CD4-positive, alpha-beta T cell (primary cell): Measurements from ENCODE around the gene MBNL2. TPM values are rescaled to one million over a fixed set of nuclear protein-coding genes. Genes with fewer than 3 reads are reported as not detected.
A peak's percentile ranks its signal among the peaks of the same experiment; 100 is the strongest.

Experiments
- ATAC-seq: fragments of 200-7000 bp; cut with Tn5 transposase; one replicate; pipeline ENCODE4 v1.10.0; 2022; ENCODE audit warnings: mild to moderate bottlenecking; ENCODE audit not compliant: poor library complexity
- CTCF ChIA-PET: fragments of 350-600 bp; sonication (Branson Sonifier 250); formaldehyde crosslinking; loops from one replicate; lab custom pipeline; 2021; ENCODE audit warnings: antibody characterized with exemption, inconsistent platforms; lab: Charles Lee
- POLR2A ChIA-PET: fragments of 350-600 bp; sonication (Branson Sonifier 250); formaldehyde crosslinking; loops from one replicate; lab custom pipeline; 2021; ENCODE audit warnings: antibody characterized with exemption, inconsistent platforms; lab: Charles Lee
- DNase-seq, 14 experiments: peaks; one replicate each; pipeline ENCODE4 v3.0.0-alpha.2; 2013 to 2020; ENCODE audit warnings: mixed read lengths in 2 of 14
- H3K27ac ChIP-seq, 2 donors: one replicate each; pipeline versions ENCODE4 v1.5.1 to v1.7.0; 2013; ENCODE audit warnings: low read length in 2 of 2, low read depth in 1 of 2, mild to moderate bottlenecking in 1 of 2
- H3K27me3 ChIP-seq, 2 experiments: 1 replicate in 1 of 2; 2 replicates in 1 of 2; pipeline versions ENCODE4 v1.6.1 to v1.7.0; 2013; ENCODE audit warnings: low read length in 2 of 2, control low read depth in 1 of 2, mild to moderate bottlenecking in 1 of 2, moderate library complexity in 1 of 2; ENCODE audit not compliant: insufficient read depth in 2 of 2, control insufficient read depth in 1 of 2
- H3K36me3 ChIP-seq: one replicate; pipeline ENCODE4 v1.6.1; 2013; ENCODE audit warnings: low read length, control low read depth; ENCODE audit not compliant: insufficient read depth
- H3K4me1 ChIP-seq: one replicate; pipeline ENCODE4 v1.6.1; 2013; ENCODE audit warnings: low read length, control low read depth; ENCODE audit not compliant: insufficient read depth
- H3K4me3 ChIP-seq: one replicate; pipeline ENCODE4 v1.5.1; 2013; ENCODE audit warnings: mild to moderate bottlenecking, low read length, moderate library complexity
- H3K9me3 ChIP-seq, 2 experiments: 1 replicate in 1 of 2; 2 replicates in 1 of 2; pipeline versions ENCODE4 v1.6.1 to v1.7.0; 2013; ENCODE audit warnings: low read length in 2 of 2, mild to moderate bottlenecking in 2 of 2, control low read depth in 1 of 2, moderate library complexity in 1 of 2; ENCODE audit not compliant: control insufficient read depth in 1 of 2, insufficient read depth in 1 of 2
- H3K27ac Mint-ChIP-seq: one replicate; pipeline ENCODE4 v1.8.0; 2020; ENCODE audit warnings: mixed read lengths
- H3K27me3 Mint-ChIP-seq: one replicate; pipeline ENCODE4 v1.8.0; 2021; ENCODE audit warnings: mixed read lengths
- H3K36me3 Mint-ChIP-seq: one replicate; pipeline ENCODE4 v1.8.0; 2021; ENCODE audit warnings: low read depth, mixed read lengths
- H3K4me1 Mint-ChIP-seq: one replicate; pipeline ENCODE4 v1.8.0; 2021; ENCODE audit warnings: low read depth, mixed read lengths
- H3K4me3 Mint-ChIP-seq: one replicate; pipeline ENCODE4 v1.8.0; 2020; ENCODE audit warnings: mild to moderate bottlenecking, mixed read lengths
- H3K9me3 Mint-ChIP-seq: one replicate; pipeline ENCODE4 v1.8.0; 2020; ENCODE audit warnings: mixed read lengths
- intact Hi-C, 2 experiments: fragments of 100-400 bp; cut with DNase I in 1 of 2; cut with micrococcal nuclease in 1 of 2; formaldehyde crosslinking; loops; one replicate each; pipeline versions ENCODE4 v1.15.1 to v1.9.0; 2023 to 2025; cut with DNase I, micrococcal nuclease
- total RNA-seq, 174 experiments: library from RNA in 2 of 174; stranded (reverse) in 2 of 174; gene quantifications; one replicate each; pipeline ENCODE4 v1.2.3 and lab custom pipeline; 2021 to 2026
- TF ChIP-seq, protein P1 (sequence below): fragments of 200-600 bp; IDR thresholded peaks from one replicate; pipeline ENCODE4 v1.8.0; 2022; ENCODE audit warnings: antibody characterized with exemption, mild to moderate bottlenecking

MBNL2 gene
- total RNA-seq, 2 experiments from 2014 or later, result 35.9 to 36.0 TPM

DNA sequence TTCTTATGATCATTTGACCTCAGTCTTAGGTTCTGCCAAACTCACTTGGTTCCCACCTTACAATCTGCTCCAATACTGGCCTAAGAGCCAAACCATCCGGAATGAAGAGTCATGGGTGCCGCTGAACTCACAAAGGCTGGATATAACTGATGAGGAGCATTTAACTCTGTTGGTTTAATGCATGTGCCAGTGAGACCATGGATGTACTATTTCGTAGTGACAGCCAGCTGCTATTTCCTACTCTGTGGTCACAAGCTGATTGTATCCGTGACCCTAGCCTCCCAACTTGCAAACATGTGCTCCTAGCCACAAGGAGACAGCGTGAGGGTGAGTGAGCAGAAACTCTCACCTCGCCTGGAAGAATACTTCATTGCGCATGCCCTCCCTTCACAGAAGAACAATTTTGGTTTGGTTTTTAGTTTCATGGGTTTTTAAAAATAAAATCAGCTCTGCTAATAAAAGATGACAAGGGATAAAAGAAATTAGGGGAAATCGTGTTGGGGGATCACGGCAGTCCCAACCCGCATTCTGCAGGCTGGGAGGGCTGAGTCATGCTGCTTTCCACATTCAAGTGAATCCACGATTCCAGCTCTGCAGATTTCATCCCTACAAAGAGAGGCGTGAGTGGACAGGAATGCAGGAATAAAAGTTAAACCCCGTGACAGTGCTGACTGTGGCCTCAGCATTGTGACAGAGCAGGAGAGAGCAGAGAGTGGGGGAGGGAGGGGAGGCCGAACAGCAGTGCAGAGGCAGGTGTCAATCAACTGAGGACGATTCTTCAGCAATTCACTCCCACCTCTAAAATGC lies 145.1 kb downstream of the MBNL2 start:
- no peaks in the 10 kb centered on the region for H3K9me3 ChIP-seq
- H3K4me1 ChIP-seq, result no peaks in the 10 kb centered on the region
- no peaks in the 10 kb centered on the region for H3K27me3 ChIP-seq
- Mint-ChIP-seq H3K27me3 (no peaks in the 10 kb centered on the region), H3K27ac (peak overlapping the region; percentile 28), H3K36me3 (peaks cover 73% of the 10 kb centered on the region), H3K4me3 (peak overlapping the region; percentile 1), H3K4me1 (peaks cover 28% of the 10 kb centered on the region), H3K9me3 (no peaks in the 10 kb centered on the region)
- H3K4me3 ChIP-seq, result no peak overlapping the region
- ATAC-seq, result no peak
- DNase-seq, result no peak
- POLR2A ChIA-PET, result no interaction called here
- no peak overlapping the region for H3K27ac ChIP-seq
- TF ChIP-seq, protein P1, sequence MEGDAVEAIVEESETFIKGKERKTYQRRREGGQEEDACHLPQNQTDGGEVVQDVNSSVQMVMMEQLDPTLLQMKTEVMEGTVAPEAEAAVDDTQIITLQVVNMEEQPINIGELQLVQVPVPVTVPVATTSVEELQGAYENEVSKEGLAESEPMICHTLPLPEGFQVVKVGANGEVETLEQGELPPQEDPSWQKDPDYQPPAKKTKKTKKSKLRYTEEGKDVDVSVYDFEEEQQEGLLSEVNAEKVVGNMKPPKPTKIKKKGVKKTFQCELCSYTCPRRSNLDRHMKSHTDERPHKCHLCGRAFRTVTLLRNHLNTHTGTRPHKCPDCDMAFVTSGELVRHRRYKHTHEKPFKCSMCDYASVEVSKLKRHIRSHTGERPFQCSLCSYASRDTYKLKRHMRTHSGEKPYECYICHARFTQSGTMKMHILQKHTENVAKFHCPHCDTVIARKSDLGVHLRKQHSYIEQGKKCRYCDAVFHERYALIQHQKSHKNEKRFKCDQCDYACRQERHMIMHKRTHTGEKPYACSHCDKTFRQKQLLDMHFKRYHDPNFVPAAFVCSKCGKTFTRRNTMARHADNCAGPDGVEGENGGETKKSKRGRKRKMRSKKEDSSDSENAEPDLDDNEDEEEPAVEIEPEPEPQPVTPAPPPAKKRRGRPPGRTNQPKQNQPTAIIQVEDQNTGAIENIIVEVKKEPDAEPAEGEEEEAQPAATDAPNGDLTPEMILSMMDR, result no peak
- intact Hi-C loops, result no loop called here
- peaks cover 37% of the 10 kb centered on the region for H3K36me3 ChIP-seq
- CTCF ChIA-PET, result interaction anchor here (3.4 kb wide), 1 partner anchor 8 kb away, joined by 21 read pairs; no protein-coding TSS in a partner anchor

DNA sequence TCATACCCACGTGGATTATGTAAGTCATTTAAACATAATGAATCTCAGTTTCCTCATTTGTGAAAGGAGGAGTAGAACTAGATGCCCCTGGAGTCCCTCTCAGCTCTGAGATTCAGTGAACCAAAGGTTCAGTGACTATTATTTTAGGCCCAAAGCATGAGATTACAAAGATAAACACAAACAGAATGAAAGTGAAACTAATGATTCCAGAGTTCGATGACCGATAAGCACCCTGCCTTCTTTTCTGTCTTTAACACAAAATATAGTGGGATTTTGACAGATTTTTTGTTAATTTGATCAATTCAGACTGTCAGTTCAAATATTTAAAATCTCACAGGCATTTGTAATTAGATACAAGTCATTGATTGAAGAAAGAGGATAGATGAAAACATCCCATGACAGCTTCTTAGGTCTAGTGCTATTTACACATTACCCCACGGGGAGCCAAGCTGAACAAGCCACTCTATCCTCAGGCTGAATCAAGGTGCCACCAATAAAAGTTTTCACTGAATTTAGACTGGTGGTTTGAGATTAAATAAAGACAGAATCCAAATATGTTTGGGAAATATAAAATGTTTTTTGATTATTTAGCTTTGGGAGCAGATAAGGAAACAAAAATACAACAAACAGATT lies 147.2 kb downstream of the MBNL2 start:
- H3K36me3 Mint-ChIP-seq, result peaks cover 61% of the 10 kb centered on the region
- Histone ChIP-seq H3K4me1 (no peaks in the 10 kb centered on the region), H3K4me3 (peak overlapping the region; percentile 42), H3K27ac (peak overlapping the region; percentile 4 to 6), H3K9me3 (no peaks in the 10 kb centered on the region), H3K36me3 (peaks cover 26% of the 10 kb centered on the region), H3K27me3 (no peaks in the 10 kb centered on the region)
- H3K4me1 Mint-ChIP-seq, result peaks cover 28% of the 10 kb centered on the region
- intact Hi-C loops, result no loop called here
- no peaks in the 10 kb centered on the region for H3K27me3 Mint-ChIP-seq
- no peaks in the 10 kb centered on the region for H3K9me3 Mint-ChIP-seq
- peak overlapping the region; percentile 85 for H3K27ac Mint-ChIP-seq
- ChIA-PET POLR2A (interaction anchor here (0.7 to 2.4 kb wide), 2 partner anchors 12 to 64 kb away, joined by 3 to 19 read pairs; partner anchors contain the start of gene RAP2A), CTCF (interaction anchor here (1.7 to 3.4 kb wide), 2 partner anchors 10 to 260 kb away, joined by 4 to 21 read pairs; no protein-coding TSS in a partner anchor)
- H3K4me3 Mint-ChIP-seq, result peak overlapping the region; percentile 92
- TF ChIP-seq, protein P1, result no peak
- DNase-seq, result peak in 3 of 14 experiments; percentile 31 to 52 (median 32)
- ATAC-seq, result peak; percentile 32

DNA sequence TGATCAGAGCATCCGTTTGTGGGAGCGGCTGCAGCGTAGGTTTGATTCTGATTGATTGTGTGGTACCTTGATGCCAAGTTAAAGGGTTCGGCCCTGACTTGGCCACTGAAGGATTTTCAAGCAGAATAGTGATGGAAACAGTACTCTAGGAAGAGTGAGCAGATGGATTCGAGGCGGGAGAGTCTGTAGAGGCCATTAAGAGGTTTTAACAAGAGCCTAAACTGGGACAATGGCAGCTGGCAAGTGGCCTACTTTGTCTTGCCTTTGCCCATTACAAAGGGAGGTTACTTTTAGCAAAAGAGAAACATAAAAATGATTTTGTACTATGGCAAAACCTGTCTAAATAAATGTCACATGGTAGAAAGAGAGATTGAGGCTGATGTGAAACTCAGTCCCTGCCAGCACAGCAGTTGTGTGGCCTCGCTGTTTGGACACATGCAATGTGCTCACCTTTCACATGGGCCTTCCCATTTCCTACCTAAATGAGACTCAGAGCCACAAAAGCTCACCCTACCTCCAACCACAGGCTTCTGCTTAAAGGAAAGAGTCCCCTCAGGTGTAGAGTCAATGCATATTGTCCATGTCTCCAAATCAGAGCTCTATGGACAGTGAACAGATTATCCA lies 149.5 kb downstream of the MBNL2 start:
- no peak for ATAC-seq
- DNase-seq, result no peak
- intact Hi-C loops, result no loop called here
- no peaks in the 10 kb centered on the region for H3K4me1 ChIP-seq
- Mint-ChIP-seq H3K4me3 (no peak overlapping the region), H3K9me3 (no peaks in the 10 kb centered on the region), H3K4me1 (peaks cover 28% of the 10 kb centered on the region), H3K27me3 (no peaks in the 10 kb centered on the region), H3K36me3 (peaks cover 59% of the 10 kb centered on the region), H3K27ac (no peak overlapping the region)
- H3K27ac ChIP-seq, result no peak overlapping the region
- H3K27me3 ChIP-seq, result no peaks in the 10 kb centered on the region
- TF ChIP-seq, protein P1, result no peak
- no peak overlapping the region for H3K4me3 ChIP-seq
- H3K9me3 ChIP-seq, result no peaks in the 10 kb centered on the region
- peaks cover 26% of the 10 kb centered on the region for H3K36me3 ChIP-seq
- CTCF ChIA-PET, result interaction anchor here (0.9 kb wide), 1 partner anchor 262 kb away, joined by 3 read pairs; no protein-coding TSS in a partner anchor
- POLR2A ChIA-PET, result no interaction called here
